AG10803 (cell line): Measurements from ENCODE around the gene ADGRV1.
"Not testable (repeated sequence)": the region's sequence is repeated elsewhere in the genome, so short reads cannot be mapped to it uniquely, and the experiment has no call there.

Source experiments
- DNase-seq: peaks from one replicate; pipeline ENCODE4 v3.0.0; 2010; ENCODE audit warnings: low read depth
- H3K4me3 ChIP-seq: 2 replicates; pipeline ENCODE4 v1.5.1; 2011; ENCODE audit warnings: mild to moderate bottlenecking, low read length, control low read depth
- TF ChIP-seq, protein P1 (sequence below): conservative IDR thresholded peaks from 2 replicates; pipeline ENCODE4 v1.5.1; 2011; ENCODE audit warnings: mild to moderate bottlenecking, low read length, control low read depth, inconsistent platforms

The ADGRV1 gene

DNA sequence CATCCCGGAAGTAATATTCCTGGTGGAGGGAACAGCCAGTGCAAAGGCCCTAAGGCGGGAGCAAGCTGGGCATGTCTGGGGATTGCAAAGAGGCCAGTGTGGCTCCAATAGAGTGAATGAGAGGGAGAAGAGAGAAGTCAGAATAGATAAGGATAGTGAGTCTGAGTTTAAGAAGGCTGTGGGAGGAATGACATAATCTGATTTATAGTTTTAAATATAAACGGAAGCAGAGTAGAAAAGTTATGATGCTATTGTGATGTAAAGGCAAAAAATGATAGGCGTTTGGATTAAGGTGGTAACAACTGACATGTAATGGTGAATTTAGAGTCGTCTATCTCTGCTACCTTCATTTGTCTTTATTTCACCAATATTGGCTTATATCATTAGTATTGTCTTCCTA lies 473.5 kb downstream of the ADGRV1 start:
- H3K4me3 ChIP-seq = no peak overlapping the region
- TF ChIP-seq, protein P1, sequence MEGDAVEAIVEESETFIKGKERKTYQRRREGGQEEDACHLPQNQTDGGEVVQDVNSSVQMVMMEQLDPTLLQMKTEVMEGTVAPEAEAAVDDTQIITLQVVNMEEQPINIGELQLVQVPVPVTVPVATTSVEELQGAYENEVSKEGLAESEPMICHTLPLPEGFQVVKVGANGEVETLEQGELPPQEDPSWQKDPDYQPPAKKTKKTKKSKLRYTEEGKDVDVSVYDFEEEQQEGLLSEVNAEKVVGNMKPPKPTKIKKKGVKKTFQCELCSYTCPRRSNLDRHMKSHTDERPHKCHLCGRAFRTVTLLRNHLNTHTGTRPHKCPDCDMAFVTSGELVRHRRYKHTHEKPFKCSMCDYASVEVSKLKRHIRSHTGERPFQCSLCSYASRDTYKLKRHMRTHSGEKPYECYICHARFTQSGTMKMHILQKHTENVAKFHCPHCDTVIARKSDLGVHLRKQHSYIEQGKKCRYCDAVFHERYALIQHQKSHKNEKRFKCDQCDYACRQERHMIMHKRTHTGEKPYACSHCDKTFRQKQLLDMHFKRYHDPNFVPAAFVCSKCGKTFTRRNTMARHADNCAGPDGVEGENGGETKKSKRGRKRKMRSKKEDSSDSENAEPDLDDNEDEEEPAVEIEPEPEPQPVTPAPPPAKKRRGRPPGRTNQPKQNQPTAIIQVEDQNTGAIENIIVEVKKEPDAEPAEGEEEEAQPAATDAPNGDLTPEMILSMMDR = no peak
- no peak for DNase-seq

DNA sequence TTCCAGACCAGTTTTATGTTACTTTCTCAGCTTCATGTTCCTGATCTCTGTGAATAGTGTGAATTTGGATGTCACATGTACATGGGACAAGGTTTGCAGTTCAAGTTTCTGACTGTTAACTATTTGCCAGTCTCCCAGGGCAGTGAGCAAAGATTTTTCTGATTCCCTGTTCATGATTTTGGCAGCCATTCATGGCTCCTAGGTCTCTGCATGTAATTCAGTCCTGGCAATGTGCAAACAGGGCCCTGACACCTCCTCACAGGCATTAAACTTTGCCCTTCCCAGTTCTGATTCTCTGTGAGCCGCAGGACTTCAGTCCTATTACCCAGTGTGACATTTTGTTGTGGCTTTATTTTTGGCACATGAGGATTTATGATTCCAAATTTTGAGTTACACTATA lies 474.8 kb downstream of the ADGRV1 start:
- TF ChIP-seq, protein P1 = no peak
- H3K4me3 ChIP-seq = no peak overlapping the region
- no peak for DNase-seq

DNA sequence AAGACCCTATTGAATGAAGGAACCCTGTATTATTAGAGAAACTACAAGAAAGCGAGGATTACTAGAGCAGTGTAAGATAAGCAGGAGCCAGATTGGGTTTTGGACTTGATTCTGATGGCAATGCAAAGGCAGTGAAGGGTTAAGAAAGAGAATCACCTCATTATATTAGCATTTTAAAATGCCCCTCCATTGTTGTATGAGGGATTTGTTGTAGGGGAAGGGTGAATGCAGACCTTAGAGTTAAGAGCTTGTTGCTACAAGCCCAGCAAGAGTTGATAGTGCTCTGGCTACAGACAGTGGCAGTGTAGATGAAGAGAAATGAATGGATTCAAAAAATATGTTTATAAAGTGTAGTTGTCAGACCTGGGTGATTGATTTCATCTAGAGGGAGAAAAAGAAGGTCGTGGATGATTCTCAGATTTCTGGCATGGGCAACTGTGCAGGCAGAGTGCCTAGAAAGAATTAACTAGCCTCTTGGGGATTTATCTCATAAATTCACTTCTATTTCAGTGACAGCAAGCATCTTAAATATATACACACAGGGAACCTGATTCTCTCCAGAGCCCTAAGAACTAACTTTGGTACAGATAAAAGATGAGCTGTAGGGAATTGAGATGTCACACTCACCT lies 479.7 kb downstream of the ADGRV1 start:
- TF ChIP-seq, protein P1 = no peak
- H3K4me3 ChIP-seq = no peak overlapping the region
- DNase-seq = peak; percentile 15

DNA sequence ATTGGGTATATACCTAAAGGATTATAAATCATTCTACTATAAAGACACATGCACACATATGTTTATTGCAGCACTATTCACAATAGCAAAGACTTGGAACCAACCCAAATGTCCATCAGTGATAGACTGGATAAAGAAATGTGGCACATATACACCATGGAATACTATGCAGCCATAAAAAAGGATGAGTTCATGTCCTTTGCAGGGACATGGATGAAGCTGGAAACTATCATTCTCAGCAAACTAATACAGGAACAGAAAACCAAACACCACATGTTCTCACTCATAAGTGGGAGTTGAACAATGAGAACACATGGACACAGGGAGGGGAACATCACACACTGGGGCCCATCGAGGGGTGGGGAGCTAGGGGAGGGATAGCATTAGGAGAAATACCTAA lies 482.5 kb downstream of the ADGRV1 start:
- H3K4me3 ChIP-seq, DNase-seq: not testable (repeated sequence)

DNA sequence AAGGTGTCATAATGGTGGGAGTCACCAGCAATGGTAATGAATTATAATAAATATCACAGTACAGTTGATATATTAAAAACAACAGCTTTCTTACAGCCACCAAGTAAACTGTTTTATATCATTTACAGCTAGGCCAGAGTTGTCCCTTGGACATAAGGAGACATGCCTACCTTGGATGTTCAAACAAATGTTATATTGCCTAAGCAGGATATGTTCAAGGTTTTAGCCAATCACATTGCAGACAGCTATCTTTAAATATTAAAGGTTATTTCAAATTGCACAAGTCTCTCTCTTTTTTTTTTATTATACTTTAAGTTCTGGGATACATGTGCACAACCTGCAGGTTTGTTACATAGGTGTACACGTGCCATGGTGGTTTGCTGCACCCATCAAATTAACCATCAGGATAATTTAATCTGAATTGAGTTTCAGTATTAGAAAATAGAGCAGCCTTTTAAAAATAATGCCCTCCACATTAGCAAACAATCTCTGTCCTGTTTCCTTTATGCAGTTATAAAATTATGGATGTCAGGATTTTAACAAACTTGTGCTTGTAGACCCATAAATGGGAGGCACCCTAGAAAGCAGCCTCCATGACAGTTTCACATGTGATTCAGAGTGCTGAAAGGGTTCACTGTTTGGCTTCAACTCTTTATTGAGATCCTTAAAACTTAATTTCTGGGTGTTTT lies 483.8 kb downstream of the ADGRV1 start:
- TF ChIP-seq, protein P1 = no peak
- no peak for DNase-seq
- no peak overlapping the region for H3K4me3 ChIP-seq

DNA sequence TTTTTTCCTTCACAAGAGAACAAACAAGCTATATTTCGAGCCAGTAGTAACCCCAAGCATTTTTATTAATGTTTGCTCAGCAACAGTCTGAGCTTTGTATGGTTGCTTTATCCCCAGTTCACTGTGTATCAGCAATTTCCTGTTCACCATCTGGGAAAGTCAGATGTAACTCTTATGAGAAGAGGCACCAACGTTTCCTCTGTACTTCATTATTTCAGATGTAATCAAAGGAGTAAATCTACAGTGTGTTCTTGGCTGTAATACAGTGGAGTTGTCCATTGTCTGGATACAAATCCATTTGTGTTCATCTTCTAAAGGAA lies 484.3 kb downstream of the ADGRV1 start:
- TF ChIP-seq, protein P1 = no peak
- DNase-seq = no peak
- H3K4me3 ChIP-seq = no peak overlapping the region

DNA sequence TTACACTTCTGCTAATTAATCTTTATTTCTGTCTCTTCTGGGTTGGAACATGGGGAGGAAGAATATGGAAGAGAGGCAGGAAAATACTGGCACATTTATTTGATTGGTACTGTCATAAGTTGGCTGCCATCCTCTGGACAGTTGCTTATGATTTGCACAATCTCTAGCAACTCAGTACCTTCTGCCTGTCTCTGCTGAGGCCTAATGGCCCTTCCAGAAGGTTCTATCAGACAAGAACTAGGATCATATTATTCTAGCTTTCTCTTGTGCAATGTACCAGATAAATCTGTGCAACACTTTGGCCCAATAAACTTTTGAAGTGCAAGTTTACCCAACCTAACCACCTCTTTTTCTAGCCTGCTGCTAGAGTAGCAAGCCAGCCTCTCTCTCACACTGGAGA lies 489.5 kb downstream of the ADGRV1 start:
- no peak for DNase-seq
- TF ChIP-seq, protein P1 = no peak
- no peak overlapping the region for H3K4me3 ChIP-seq
